Activated T-cell treated with anti-CD3 and anti-CD28 coated beads, Interleukin-2, amount 50 U/mL, for 48 hours (primary cell): ENCODE results near the gene CREBBP.

Experiments
- DNase-seq, 2 experiments: peaks; one replicate each; pipeline ENCODE4 v3.0.0-alpha.2; 2020

CREBBP gene

DNA sequence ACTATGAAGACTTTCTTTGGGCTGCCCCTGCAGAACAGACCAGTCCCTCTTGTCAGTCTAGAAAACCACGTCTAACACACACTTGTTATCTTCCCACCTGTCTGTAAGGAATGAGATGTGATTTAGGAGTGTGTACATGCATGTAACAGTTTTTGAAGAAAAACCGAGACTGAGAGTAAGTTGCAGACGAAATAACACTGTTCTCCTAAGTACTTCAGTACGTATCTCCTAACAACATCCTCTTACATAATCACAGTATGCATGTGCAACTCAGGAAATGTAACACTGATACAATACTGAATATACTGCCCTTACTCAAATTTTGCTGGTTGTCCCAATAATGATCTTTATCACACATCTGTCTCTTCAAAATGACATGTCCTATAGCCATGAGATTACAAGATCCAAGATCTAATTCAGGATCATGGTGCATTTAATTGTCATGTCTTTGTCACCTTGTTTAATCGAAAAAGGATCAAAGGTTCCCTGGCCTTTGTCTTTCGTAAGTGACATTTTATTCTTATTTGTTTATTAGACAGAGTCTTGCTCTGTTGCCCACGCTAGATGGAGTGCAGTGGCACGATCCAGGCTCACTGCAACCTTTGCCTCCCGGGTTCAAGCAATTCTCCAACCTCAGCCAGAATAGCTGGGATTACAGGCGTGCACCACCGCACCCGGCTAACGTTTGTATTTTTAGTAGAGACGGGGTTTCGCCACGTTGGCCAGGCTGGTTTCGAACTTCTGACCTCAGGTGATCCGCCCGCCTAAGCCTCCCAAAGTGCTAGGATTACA, 25.6 kb downstream of the CREBBP start:
- DNase-seq, result no peak

DNA sequence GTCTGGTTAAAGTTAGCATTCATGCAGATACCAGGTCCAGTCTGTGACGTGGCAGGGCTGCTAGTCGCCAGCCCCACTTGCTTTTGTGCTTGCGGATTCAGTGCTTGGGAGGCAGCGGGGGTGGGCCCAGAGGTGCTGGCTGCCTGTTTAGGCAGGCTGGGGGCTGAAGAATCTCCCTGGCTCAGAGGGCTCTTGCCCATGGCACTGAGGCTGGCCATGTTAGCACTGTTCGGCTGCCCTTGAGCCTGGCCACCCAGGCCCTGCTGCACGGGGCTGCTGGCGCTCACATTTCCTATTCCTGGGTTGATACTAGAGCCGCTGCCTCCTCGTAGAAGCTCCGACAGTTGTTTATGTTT, 30.0 kb downstream of the CREBBP start:
- no peak for DNase-seq

DNA sequence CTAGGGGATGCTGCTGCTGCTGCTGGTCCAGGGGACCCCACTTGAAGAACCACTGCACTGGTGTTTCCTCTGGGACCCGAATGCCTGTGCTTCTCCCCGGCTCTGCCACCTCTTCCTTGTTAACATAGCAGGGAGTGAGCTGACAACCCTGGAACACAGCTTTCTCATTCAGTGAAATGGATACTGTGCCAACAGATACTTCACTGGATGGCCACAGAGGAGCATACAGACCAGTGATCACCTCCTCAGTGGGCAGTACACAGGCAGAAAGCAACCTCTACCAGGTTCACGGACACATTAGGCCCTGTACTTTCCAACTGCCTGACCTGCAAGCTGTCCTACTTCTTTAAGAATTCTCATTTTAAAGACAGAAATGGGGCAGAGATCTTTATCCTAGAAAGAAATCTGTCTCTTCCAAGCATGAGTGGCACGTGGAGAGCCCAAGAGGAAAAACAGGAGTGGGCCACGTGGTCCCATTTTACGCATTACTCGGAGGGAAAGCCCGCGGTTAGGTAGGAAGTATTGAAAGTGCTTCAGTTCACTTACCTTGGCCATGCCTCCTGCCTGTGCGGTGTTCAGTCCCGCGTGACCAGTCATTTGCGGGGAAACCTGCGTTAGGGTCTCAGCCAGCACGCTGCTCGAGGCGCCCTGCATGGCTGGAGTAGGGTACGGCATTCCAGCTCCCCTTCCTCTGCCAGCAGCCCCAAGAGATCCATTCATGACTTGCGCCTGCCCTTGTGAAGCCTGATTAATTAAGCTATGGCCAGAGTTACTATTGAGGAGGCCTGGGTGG, 30.6 kb downstream of the CREBBP start:
- no peak for DNase-seq

DNA sequence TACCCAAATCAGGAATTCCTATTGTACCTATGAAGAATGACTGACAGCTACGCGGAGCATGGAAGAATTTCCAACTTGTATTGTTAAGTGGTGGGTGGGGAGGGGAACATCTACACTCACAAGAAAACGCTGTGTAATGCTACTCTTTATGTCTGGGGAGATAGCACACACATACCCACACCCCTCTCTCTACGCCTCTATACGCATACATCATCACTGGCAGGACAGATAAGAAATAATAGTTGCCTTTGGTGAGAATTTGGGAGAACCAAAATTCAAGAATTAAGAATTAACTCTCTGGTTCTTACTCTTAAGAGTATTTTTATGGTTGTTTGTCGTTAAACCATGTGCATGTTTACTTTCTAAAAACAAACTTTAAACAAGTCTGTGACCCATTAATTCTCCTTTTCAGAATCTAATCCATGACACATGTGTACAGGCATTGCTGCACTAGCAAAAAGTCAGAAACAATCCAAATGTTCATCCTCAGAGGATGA, 33.9 kb downstream of the CREBBP start:
- no peak for DNase-seq

DNA sequence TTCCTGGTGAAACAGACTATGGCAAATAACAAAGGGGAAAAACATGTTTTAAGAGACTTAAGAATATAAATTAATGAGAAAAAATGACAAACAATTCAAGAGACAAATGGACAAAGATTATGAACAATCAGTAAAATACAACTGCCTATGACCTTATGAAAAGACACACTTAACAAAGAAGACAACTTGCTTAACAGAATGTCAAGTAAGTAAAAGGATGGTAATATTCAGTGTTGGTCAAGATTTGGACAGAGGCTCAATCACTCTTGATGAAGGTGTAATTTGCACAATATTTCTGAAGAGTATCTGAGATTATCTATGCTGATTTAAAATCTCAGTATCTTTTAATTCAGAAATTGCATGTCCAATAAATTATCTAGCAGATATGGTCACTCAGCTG, 34.4 kb downstream of the CREBBP start:
- DNase-seq, result no peak

DNA sequence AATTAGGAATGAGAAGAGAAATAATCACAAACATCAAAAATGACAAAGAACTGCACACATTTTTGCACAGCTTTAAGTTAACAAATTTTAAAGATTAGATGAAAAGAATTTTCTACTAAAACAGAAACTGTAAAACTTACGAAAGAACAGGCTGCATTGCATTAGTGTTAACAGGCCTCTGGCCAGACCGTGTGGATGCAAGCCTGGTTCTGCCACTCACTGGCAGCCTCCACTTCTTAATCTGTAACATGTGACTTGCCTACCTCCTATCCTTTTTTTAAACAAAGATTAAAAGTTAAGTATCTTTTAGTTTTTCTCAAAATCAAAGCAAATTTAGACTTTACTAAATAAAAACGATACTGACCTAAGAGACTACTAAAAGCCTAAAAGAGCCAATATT, 37.5 kb downstream of the CREBBP start:
- DNase-seq, result no peak

DNA sequence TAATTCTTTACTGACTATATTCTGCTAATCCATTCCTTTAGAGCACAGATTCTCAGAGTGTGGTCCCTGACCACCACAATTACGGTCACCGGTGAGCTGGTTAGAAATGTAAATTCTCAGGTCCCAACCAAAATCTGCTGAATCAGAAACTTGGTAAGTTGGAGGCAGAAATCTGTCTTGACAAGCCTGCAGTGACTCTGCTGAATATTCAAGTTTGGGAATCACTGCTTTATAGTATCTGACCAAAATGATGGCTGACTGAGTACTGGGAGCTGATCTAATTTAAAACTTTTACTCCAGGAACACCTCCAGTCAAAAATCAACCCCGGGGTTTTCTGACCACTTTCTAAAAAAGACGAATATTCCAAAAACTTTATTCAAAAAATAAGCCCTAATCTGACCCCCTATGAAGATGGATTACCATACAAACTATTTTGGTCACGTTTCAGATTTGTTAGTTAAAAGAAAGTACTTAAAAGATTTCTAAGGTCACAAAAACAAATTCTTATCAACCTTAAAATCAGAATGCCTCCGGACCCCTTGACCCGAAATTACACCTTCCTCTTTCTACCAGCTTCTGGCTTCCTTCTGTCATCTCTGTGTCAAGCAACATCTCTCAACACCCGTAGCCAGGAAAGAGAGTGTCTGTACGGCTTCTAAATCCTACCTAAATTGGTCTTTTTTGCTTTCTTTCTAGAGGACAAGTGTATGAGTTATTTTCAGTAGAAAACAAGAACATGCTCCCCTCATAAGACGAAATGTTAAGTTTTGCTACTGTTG, 38.6 kb downstream of the CREBBP start:
- no peak for DNase-seq

DNA sequence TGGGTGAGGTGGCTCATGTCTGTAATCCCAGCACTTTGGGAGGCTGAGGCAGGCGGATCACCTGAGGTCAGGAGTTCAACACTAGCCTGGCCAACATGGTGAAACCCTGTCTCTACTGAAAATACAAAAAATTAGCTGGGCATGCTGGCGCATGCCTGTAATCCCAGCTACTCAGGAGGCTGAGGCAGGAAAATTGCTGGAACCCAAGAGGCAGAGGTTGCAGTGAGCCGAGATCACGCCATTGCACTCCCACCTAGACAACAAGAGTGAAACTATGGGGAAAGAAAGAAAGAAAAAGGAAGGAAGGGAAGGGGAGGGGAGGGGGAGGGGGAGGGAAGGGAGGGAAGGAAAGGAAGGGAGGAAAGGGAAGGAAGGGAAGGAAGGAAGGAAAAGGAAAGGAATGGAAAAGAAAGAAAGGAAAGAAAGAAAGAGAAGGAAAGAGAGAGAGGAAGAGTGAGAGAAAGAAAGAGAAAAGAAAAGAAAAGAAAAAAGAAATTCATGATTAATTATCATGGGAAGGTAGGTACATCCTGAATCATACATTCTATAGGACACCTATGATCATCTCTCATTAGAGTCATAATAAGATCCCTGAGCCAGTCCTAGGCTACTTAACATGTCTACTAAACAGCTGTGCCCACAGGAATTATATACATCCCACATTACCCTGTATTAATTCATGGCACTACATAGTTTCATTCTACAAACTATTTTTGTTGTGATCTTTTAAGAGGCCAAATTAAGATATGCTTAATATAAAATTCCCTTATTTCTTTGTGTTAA, 40.9 kb downstream of the CREBBP start:
- DNase-seq, result no peak

DNA sequence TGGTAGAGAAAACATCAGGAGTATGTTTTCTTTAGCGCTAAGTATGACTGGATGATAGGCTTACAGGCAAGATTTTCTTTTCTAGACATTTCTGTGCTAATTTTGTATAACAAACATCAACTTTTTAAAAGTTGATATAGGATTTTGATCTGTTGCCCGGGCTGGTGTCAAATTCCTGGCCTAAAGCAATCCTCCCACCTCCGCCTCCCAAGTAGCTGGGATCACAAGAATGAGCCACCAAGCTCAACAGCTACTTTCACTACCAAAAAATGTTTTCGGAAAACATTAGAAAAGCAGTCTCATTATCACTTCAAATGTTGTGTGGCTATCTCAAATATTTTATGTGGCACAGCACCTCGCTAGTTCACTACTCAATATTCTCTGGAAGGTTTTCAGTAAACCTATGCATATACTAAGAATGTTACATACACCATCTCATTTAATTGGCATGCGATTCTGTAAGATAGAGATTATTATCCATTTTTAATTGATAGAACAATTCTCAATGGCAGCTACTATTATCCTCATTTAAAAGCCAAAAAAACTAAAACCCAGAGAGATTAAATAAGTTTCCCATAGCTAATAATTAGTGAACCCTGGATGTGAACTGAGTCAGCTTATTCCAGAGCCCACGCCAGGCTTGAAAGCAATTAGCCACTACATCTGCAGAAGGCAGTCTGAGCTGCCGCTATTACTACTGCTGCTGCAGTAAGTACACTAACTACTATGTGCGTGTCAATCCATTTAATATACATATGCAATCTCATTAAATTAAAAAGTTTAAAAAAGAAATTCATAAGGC, 41.7 kb downstream of the CREBBP start:
- no peak for DNase-seq

DNA sequence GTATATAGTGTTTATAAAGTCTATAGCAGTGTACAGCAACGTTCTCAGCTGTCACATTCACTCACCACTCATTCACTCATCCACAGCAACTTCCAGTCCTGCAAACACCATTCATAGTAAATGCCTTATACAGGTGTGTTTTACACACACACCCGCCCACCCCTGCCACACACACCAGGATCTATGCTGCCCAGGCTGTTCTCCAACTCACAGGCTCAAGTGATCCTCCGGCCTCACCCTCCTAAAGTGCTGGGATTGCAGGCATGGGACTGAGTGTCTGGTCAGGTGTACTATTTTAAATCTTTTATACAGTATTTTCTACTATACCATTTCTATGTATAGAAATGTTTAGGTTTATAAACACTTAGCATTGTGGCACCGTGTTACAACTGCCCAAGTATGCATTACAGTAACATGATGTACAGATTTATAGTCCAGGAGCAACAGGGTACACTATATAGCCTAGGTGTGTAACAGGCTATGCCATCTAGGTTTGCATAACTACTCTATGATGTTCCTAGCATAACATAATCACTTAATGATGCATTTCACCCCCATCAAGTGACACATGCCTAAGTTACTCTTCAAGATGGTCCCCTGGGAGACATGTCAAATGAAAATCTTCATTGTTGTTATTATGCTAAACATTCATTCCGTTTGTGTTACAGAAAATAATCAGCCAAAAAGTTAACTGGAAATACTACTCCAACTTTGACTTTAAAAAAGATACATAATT, 42.5 kb downstream of the CREBBP start:
- no peak for DNase-seq

DNA sequence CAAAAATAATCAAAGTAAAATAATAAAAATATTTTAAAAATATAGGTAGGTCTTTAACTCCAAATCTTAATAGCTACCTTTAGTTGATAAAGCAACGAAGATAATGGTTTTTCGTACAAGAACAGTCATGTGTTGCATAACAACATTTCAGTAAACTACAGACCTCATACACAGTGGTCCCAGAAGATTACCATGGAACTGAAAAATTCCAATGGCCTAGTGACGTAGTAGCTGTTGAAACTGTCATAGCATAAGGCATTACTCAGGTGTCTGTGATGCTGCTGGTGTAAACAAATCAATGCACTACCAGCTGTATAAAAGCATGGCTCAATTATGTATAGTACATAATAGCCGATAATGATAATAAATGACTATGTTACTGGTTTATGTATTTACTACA, 43.9 kb downstream of the CREBBP start:
- no peak for DNase-seq

DNA sequence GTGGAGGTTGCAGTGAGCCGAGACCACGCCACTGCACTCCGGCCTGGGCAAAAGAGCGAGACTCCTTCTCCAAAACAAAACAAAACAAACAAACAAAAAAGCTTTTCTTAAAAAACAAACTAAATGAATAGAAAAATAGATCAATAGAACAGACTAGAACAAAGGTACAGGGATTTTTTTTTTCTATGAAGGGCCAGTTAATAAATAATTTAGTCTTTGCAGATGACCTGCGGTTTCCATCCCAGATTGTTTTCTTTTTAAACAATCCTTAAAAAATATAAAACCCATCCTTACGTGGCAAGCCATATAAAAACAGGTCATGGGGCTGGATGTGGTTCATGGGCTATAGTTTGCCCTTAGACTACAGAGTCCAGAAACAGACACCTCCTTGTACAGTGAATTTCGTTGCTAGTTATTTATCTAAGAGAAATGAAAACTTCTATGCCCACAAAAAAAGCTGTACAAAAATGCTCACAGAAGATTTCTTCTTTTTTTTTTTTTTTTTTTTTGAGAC, 45.4 kb downstream of the CREBBP start:
- no peak for DNase-seq

DNA sequence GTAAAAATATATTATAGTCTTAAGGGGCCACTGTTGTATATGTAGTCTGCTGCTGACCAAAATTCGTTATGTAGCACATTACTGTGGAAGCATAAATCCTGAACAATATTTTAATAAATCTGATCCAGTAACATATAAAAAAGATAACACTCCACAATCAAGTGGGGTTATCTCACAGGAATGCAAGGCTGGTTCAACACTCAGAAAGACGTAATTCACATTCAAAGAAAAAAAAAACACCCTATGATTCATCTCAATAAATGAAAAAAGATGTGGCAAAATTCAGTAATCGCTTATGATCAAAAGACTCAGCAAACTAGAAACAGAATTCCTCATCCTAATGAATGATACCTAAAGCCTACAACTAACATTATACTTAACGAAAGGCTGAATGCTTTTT, 47.8 kb downstream of the CREBBP start:
- DNase-seq, result no peak

DNA sequence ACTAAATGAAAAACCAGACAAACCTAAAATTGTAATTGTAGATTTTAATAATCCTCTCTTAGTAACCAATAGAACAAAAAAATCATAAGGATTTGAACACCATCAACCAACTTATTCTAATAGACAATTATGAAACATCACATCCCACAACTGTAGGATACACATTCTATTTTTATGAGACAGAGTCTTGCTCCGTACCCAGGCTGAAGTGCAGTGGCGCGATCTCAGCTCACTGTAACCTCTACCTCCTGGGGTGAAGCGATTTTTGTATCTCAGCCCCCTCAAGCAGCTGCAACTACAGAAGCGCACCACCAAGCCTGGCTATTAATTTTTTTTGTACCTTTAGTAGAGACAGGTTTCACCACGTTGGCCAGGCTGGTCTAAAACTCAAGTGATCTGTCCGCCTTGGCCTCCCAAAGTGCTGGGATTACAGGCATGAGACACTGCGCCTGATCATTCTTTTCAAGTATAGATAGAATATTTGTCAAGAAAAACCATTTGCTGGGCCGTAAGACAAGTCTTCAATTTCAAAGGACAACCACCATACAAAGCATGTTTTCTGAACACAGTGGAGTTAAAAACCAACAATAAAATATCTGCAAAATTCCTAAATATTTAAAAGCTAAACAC, 49.8 kb downstream of the CREBBP start:
- no peak for DNase-seq

DNA sequence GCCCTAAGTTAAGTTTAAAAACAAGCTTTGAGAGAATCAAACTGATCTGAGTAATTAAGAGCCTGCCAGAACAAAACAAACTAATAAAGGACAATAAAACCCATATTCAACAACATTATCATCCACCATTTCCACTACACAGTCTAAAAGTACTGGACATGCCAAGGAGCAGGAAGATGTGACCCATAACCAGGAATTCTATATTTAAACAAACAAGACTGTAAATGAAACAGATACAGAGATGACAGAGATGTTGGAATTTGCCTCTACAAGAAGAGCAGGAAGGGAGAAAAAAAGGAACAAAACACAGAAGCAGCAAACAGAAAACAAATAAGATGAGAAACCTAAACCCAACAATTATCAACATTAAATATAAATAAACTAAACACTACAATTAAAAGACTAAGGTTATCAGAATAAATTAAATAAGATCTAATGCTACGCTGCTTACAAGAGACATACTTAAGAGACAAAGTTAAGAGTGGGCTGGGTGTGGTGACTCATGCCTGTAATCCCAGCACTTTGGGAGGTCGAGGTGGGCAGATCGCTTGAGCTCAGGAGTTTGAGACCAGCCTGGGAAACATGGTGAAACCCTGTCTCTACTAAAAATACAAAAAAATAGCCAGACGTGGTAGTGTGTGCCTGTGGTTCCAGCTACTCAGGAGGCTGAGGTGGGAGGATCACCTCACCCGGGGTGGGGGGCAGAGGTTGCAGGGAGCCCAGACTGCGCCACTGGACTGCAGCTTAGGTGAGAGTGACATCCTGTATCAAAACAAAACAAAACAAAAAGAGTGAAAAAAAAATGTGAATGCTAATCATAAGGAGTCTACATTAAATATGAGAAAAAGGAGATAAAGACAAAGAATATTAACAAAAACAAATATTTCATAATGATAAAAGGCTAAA, 50.6 kb downstream of the CREBBP start:
- no peak for DNase-seq

DNA sequence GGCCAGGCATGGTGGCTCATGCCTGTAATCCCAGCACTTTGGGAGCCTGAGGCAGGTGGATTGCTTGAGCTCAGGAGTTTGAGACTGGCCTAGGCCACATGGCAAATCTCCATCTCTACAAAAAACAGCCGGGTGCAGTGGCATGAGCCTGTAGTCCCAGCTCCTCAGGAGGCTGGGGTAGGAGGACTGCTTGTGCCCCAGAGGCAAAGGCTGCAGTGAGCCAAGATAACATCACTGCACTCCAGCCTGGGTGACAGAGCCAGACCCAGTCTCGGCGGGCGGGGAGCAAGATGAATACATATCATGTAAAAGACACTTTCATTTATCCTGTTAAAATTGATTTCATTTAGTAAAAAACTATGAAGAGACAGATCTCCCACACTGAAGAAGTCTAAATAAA, 54.6 kb downstream of the CREBBP start:
- DNase-seq, result no peak

DNA sequence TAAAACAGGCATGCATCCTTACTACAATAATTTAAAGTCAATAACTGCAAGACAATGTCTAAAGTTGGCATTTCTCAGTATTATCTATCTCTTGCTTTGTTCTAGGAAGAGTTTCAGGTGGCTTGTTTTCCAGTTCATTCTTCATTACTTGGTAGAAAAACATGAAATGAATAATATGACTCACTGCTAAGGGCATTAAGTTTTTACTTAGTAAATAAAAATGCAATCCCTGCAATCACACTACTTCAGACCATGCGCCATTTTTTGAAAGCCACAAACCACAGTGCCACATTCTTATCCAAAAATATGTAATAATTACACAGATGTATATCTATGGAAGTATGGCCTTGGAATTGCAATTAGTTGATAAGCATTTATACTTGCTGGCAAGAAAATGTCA, 55.4 kb downstream of the CREBBP start:
- DNase-seq, result no peak

DNA sequence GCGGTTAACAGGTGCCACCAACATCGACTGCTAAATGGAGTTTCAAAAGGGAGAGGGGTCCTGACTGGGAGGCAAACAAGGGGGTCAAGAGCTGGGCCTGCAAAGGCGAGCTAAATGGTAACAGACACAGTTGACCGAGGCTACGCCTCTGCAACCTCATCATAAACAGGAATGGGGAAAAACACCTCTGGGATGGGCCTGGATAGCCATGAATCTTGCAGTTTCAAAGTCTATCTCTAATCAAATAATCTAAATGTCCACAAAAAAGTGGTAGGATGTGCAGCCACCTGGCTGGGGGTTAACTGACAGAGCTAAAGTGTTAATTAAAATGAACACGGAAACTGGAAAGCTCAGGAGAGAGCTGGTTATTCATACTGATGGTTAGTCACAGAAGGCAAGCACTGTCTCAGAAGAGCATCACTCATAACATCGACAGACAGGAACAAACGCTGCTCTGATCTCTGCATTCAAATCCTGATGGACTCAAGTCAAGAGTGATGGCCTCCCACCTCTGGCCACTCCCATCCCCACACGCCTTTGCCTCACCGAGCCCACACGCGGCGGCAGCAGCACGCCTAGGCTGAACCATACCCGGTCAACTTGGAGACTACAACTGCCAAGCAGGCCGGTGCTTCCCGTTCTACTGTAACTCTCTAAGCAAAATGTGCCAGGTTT, 56.3 kb downstream of the CREBBP start:
- no peak for DNase-seq

DNA sequence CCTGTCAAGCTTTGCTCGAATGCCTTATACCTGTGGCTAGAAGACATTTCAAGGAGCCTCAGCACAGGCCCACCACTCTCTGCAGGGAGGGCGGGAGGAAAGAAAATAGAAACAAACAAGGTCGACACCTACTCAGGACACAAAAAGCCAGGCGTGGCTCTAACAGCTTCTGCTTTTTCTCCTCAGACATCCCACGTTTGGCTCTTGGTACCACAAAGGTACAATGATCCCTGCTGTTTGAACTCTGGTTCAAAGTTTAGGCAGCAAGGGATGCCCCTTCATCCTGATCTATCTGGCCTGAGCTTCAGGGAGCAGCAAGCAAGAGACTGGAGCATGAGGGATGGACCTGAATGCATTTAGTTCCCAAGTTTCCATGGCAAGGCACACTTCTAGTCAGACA, 57.1 kb downstream of the CREBBP start:
- no peak for DNase-seq
